Measurements from ENCODE around the gene ABCA13. TPM values are rescaled to one million over a fixed set of nuclear protein-coding genes. Genes with fewer than 3 reads are reported as not detected.

The ABCA13 gene
- total RNA-seq, 1 experiment from 2014 or later = not detected

DNA sequence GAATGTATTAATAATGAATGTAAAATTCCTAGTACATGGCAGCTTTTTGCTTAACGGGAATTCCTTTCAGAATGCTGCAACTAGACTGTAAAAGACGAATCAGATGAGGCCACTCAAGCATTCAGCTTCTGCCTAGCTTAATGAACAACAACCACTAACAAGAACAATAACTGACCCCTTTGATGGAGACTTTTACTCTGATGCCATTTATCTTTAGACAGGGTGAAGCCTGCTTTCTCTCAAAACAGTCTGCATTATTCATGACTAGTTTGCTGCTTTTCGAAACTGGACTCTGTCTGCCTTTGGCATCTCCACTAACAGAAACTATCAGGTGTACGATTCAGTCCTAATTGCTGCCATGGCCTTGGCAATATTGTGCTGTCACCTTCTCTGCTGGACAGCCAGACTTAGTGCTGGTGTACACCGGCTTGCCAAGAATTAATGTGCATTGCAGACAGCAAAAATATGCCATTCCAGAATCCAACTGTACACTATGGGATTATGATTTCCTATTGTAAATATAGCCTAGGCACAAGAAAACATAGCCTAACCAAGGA, 457.6 kb downstream of the ABCA13 start:
- H3K4me2 ChIP-seq (ENCODE audit: low read length) = no peak overlapping the region
- no TSS peak for BruUV-seq (replicated peaks)
- no peaks in the 10 kb centered on the region for H3K36me3 ChIP-seq (ENCODE audit: control insufficient read depth in 1 of 2, insufficient read depth in 2 of 2, low read length in 2 of 2)
- no peak overlapping the region for H3K27ac ChIP-seq (ENCODE audit: low read depth, low read length)
- H3K79me2 ChIP-seq (ENCODE audit: insufficient read depth, low read length) = no peaks in the 10 kb centered on the region
- DNase-seq (ENCODE audit: low read depth, low spot score) = no peak
- intact Hi-C loops (cut with micrococcal nuclease) = no loop called here
- no peaks in the 10 kb centered on the region for H3K4me1 ChIP-seq (ENCODE audit: control insufficient read depth in 1 of 2, insufficient read depth in 2 of 2, low read length in 2 of 2)
- no peaks in the 10 kb centered on the region for H3K27me3 ChIP-seq (ENCODE audit: insufficient read depth, low read length)
- RAD21 ChIA-PET (ENCODE audit: low non-redundant PET in 1 of 2, low total read pairs in 2 of 2, uncharacterized antibody in 2 of 2, unreplicated experiment in 2 of 2) = no interaction called here
- no peak overlapping the region for H3K4me3 ChIP-seq (replicated peaks in 1 of 2; ENCODE audit: low read depth in 1 of 2, low read length in 2 of 2)
- POLR2A ChIA-PET = no interaction called here
- no peak for ATAC-seq
- CTCF ChIA-PET = no interaction called here
- H3K9me3 ChIP-seq (ENCODE audit: control insufficient read depth in 1 of 2, insufficient read depth in 1 of 2, low read depth in 1 of 2, low read length in 2 of 2) = peaks cover 0 to 25% of the 10 kb centered on the region in 2 experiments; a peak in 2 of 4 replicates
- TF ChIP-seq TCF7L2 (IDR thresholded peaks at IDR 0.05; ENCODE audit: borderline replicate concordance, extremely low read depth, insufficient read depth, insufficient read length) (no peak), JUND (IDR thresholded peaks at IDR 0.05) (no peak), CEBPB (IDR thresholded peaks at IDR 0.05; ENCODE audit: low read depth) (no peak), RAD21 (IDR thresholded peaks at IDR 0.05; ENCODE audit: low read depth) (no peak), SRF (IDR thresholded peaks at IDR 0.05; ENCODE audit: low read depth) (no peak), CBX3 (IDR thresholded peaks at IDR 0.05; ENCODE audit: low read depth) (no peak), ELF1 (IDR thresholded peaks at IDR 0.05; ENCODE audit: borderline replicate concordance, low read depth) (no peak), EZH2phosphoT487 (IDR thresholded peaks at IDR 0.05; ENCODE audit: borderline replicate concordance) (no peak), YY1 (IDR thresholded peaks at IDR 0.05; ENCODE audit: extremely low read depth, insufficient replicate concordance, low read depth, low read length) (no peak), SIN3A (IDR thresholded peaks at IDR 0.05; ENCODE audit: low read depth) (no peak), SP1 (IDR thresholded peaks at IDR 0.05; ENCODE audit: low read depth) (no peak), POLR2A (IDR thresholded peaks at IDR 0.05; ENCODE audit: borderline replicate concordance, extremely low read depth, insufficient read depth, insufficient read length) (no peak), POLR2AphosphoS5 (IDR thresholded peaks at IDR 0.05; ENCODE audit: low read depth, low read length) (no peak), EGR1 (IDR thresholded peaks at IDR 0.05; ENCODE audit: low read depth) (no peak)
- TF ChIP-seq, protein P1, sequence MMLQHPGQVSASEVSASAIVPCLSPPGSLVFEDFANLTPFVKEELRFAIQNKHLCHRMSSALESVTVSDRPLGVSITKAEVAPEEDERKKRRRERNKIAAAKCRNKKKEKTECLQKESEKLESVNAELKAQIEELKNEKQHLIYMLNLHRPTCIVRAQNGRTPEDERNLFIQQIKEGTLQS (IDR thresholded peaks at IDR 0.05) = no peak
- TF ChIP-seq, protein P2, sequence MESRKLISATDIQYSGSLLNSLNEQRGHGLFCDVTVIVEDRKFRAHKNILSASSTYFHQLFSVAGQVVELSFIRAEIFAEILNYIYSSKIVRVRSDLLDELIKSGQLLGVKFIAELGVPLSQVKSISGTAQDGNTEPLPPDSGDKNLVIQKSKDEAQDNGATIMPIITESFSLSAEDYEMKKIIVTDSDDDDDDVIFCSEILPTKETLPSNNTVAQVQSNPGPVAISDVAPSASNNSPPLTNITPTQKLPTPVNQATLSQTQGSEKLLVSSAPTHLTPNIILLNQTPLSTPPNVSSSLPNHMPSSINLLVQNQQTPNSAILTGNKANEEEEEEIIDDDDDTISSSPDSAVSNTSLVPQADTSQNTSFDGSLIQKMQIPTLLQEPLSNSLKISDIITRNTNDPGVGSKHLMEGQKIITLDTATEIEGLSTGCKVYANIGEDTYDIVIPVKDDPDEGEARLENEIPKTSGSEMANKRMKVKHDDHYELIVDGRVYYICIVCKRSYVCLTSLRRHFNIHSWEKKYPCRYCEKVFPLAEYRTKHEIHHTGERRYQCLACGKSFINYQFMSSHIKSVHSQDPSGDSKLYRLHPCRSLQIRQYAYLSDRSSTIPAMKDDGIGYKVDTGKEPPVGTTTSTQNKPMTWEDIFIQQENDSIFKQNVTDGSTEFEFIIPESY (IDR thresholded peaks at IDR 0.05; ENCODE audit: extremely low read depth, insufficient replicate concordance, low read length) = no peak
- TF ChIP-seq, protein P3, sequence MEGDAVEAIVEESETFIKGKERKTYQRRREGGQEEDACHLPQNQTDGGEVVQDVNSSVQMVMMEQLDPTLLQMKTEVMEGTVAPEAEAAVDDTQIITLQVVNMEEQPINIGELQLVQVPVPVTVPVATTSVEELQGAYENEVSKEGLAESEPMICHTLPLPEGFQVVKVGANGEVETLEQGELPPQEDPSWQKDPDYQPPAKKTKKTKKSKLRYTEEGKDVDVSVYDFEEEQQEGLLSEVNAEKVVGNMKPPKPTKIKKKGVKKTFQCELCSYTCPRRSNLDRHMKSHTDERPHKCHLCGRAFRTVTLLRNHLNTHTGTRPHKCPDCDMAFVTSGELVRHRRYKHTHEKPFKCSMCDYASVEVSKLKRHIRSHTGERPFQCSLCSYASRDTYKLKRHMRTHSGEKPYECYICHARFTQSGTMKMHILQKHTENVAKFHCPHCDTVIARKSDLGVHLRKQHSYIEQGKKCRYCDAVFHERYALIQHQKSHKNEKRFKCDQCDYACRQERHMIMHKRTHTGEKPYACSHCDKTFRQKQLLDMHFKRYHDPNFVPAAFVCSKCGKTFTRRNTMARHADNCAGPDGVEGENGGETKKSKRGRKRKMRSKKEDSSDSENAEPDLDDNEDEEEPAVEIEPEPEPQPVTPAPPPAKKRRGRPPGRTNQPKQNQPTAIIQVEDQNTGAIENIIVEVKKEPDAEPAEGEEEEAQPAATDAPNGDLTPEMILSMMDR (IDR thresholded peaks at IDR 0.05 in 2 of 3, conservative IDR thresholded peaks at IDR 0.05 in 1 of 3; ENCODE audit: borderline replicate concordance in 1 of 3, insufficient read depth in 1 of 3, low read depth in 2 of 3, low read length in 2 of 3) = no peak
- TF ChIP-seq, protein P4, sequence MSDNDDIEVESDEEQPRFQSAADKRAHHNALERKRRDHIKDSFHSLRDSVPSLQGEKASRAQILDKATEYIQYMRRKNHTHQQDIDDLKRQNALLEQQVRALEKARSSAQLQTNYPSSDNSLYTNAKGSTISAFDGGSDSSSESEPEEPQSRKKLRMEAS (IDR thresholded peaks at IDR 0.05) = no peak
- TF ChIP-seq, protein P5, sequence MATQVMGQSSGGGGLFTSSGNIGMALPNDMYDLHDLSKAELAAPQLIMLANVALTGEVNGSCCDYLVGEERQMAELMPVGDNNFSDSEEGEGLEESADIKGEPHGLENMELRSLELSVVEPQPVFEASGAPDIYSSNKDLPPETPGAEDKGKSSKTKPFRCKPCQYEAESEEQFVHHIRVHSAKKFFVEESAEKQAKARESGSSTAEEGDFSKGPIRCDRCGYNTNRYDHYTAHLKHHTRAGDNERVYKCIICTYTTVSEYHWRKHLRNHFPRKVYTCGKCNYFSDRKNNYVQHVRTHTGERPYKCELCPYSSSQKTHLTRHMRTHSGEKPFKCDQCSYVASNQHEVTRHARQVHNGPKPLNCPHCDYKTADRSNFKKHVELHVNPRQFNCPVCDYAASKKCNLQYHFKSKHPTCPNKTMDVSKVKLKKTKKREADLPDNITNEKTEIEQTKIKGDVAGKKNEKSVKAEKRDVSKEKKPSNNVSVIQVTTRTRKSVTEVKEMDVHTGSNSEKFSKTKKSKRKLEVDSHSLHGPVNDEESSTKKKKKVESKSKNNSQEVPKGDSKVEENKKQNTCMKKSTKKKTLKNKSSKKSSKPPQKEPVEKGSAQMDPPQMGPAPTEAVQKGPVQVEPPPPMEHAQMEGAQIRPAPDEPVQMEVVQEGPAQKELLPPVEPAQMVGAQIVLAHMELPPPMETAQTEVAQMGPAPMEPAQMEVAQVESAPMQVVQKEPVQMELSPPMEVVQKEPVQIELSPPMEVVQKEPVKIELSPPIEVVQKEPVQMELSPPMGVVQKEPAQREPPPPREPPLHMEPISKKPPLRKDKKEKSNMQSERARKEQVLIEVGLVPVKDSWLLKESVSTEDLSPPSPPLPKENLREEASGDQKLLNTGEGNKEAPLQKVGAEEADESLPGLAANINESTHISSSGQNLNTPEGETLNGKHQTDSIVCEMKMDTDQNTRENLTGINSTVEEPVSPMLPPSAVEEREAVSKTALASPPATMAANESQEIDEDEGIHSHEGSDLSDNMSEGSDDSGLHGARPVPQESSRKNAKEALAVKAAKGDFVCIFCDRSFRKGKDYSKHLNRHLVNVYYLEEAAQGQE (IDR thresholded peaks at IDR 0.05; ENCODE audit: low read depth) = no peak
- H2AFZ ChIP-seq (ENCODE audit: low read depth, low read length, poor library complexity, severe bottlenecking) = no peak overlapping the region
- no peak overlapping the region for H3K9ac ChIP-seq (ENCODE audit: low read length)
- no peaks in the 10 kb centered on the region for H4K20me1 ChIP-seq (ENCODE audit: insufficient read depth)
- H3K9me2 ChIP-seq (ENCODE audit: insufficient read depth) = no peaks in the 10 kb centered on the region
